ENCODE measurements around the gene AARS2. TPM values are rescaled to one million over a fixed set of nuclear protein-coding genes. Genes with fewer than 3 reads are reported as not detected.
A peak's percentile ranks its signal among the peaks of the same experiment; 100 is the strongest.

The AARS2 gene
- total and polyA plus RNA-seq, 10 of the 15 experiments (the other 5 are each of a cell fraction or from before 2014, with no cell fraction given) = 0.71 to 18.3 (median 12.7) TPM

- peaks cover 84% of the 10 kb centered on the region for H3K79me2 ChIP-seq (ENCODE audit: control insufficient read depth, insufficient read depth, low read length)
- DNase-seq (ENCODE audit: low read depth, low spot score) (no peak), FAIRE-seq (no peak), ATAC-seq (0 out of 3 replicates have a peak, but pooled peaks have one; percentile 0)
- in situ Hi-C loops (cut with MboI) = no loop called here
- BruUV-seq (replicated peaks) = no TSS peak
- intact Hi-C loops (cut with micrococcal nuclease; ENCODE audit: unreplicated experiment) = no loop called here
- no peaks in the 10 kb centered on the region for H3K9me3 ChIP-seq (replicated peaks; ENCODE audit: control insufficient read depth, insufficient read depth, low read length)
- 61% methylated on average over 16 of the region's 16 CpGs for WGBS (ENCODE audit: insufficient coverage, insufficient replicate concordance, low lambda C conversion rate, missing lambda C conversion rate)
- peak overlapping the region; percentile 71 for H3K4me2 ChIP-seq (ENCODE audit: control insufficient read depth, insufficient read depth)
- H2AFZ ChIP-seq (ENCODE audit: control insufficient read depth, low read depth, low read length) = no peak overlapping the region
- H3K36me3 ChIP-seq (ENCODE audit: control insufficient read depth in 2 of 2, insufficient read depth in 2 of 2, low read length in 1 of 2) = peaks cover 40 to 57% of the 10 kb centered on the region in 2 experiments
- peak overlapping the region; percentile 99 for H3K27ac ChIP-seq (ENCODE audit: control insufficient read depth, insufficient read depth)
- H3K9ac ChIP-seq (ENCODE audit: control insufficient read depth, insufficient read depth, low read length) = no peak overlapping the region
- ChIA-PET CTCF (interaction anchor here (0.7 to 5.0 kb wide), 7 partner anchors 8 to 82 kb away, joined by 3 to 45 read pairs (median 12); partner anchors contain the start of genes HSP90AB1 and SLC29A1), RAD21 (ENCODE audit: unreplicated experiment) (interaction anchor here (0.8 to 4.8 kb wide), 4 partner anchors 9 to 83 kb away, joined by 3 to 28 read pairs (median 4); partner anchors contain the start of gene HSP90AB1), POLR2A (interaction anchor here (0.9 to 10.7 kb wide), 8 partner anchors 8 to 79 kb away, joined by 3 to 131 read pairs (median 4); partner anchors contain the start of gene HSP90AB1), SMC1A (ENCODE audit: uncharacterized antibody, unreplicated experiment) (interaction anchor here (0.9 to 3.1 kb wide), 6 partner anchors 9 to 82 kb away, joined by 3 to 25 read pairs (median 6); partner anchors contain the start of genes HSP90AB1 and SLC29A1)
- no peak for TF ChIP-seq NFYA (IDR thresholded peaks at IDR 0.05; ENCODE audit: borderline replicate concordance, low read depth, low read length)
- no peak for TF ChIP-seq SMC3 (IDR thresholded peaks at IDR 0.05; ENCODE audit: borderline replicate concordance, low read length)
- peak; percentile 60; the same call in 1 of the 2 replicates for TF ChIP-seq SMAD5 (IDR thresholded peaks at IDR 0.05; ENCODE audit: low read depth)
- TF ChIP-seq POU2F2 (IDR thresholded peaks at IDR 0.05; ENCODE audit: borderline replicate concordance, low read depth, low read length) = peak; percentile 65; the same call in 1 of the 3 replicates
- no peak for TF ChIP-seq NR2C1 (IDR thresholded peaks at IDR 0.05)
- TF ChIP-seq POLR2AphosphoS5 (IDR thresholded peaks at IDR 0.05; ENCODE audit: low read length) = peak; percentile 94
- TF ChIP-seq MEF2A (IDR thresholded peaks at IDR 0.05; ENCODE audit: insufficient read depth, low read depth, low read length) = no peak
- peak; percentile 41; the same call in 1 of the 2 replicates for TF ChIP-seq POLR2AphosphoS2 (IDR thresholded peaks at IDR 0.05; ENCODE audit: low read depth, low read length)
- TF ChIP-seq POLR2A (IDR thresholded peaks at IDR 0.05; ENCODE audit: low read depth, low read length) = peak; percentile 76
- TF ChIP-seq MEF2B (IDR thresholded peaks at IDR 0.05; ENCODE audit: partially characterized antibody, poor library complexity, severe bottlenecking) = no peak
- TF ChIP-seq NBN (IDR thresholded peaks at IDR 0.05) = no peak
- peaks cover 6% of the 10 kb centered on the region; the same call in 1 of the 2 replicates for H4K20me1 ChIP-seq (ENCODE audit: control insufficient read depth, insufficient read depth)
- peaks cover 43% of the 10 kb centered on the region for H3K4me1 ChIP-seq (ENCODE audit: control insufficient read depth, insufficient read depth, low read length)
- peak overlapping the region; percentile 77; the same call in 1 of the 2 replicates for H3K4me3 ChIP-seq
- H3K27me3 ChIP-seq (replicated peaks in 1 of 2; ENCODE audit: control insufficient read depth in 2 of 2, insufficient read depth in 2 of 2, low read length in 1 of 2) = no peaks in the 10 kb centered on the region
These were observed 57.9 kb downstream of the AARS2 start for GRCh38 chr6:44255105-44255808.
